GM12878 (cell line): ENCODE data around the gene MCM9. TPM values are rescaled to one million over a fixed set of nuclear protein-coding genes. Genes with fewer than 3 reads are reported as not detected.

Source experiments
- ATF2 ChIP-seq: IDR thresholded peaks from 2 replicates; pipeline ENCODE4 v1.6.1; 2012; ENCODE audit warnings: low read length, inconsistent platforms
- BACH1 ChIP-seq: fragments of 450-650 bp; IDR thresholded peaks from 2 replicates; pipeline ENCODE4 v1.6.1; 2017; ENCODE audit warnings: mild to moderate bottlenecking, borderline replicate concordance
- BHLHE40 ChIP-seq, 2 experiments: fragments of 450-650 bp in 1 of 2; IDR thresholded peaks; 2 replicates each; pipeline ENCODE4 v1.6.1; 2011 to 2017; ENCODE audit warnings: low read depth in 2 of 2, borderline replicate concordance in 1 of 2, improper control_type of control experiment in 1 of 2, low read length in 1 of 2, mild to moderate bottlenecking in 1 of 2
- CEBPB ChIP-seq, 2 experiments: fragments of 150-350 bp in 1 of 2; IDR thresholded peaks; 2 replicates each; pipeline ENCODE4 v1.6.1; 2012 to 2014; ENCODE audit warnings: low read depth in 2 of 2, low read length in 2 of 2, borderline replicate concordance in 1 of 2, inconsistent platforms in 1 of 2
- CHD1 ChIP-seq: IDR thresholded peaks from 2 replicates; pipeline ENCODE4 v1.6.1; 2012; ENCODE audit warnings: low read depth, low read length, improper control_type of control experiment
- EGR1 ChIP-seq, 2 experiments: IDR thresholded peaks; 1 replicate in 1 of 2; 2 replicates in 1 of 2; pipeline ENCODE4 v1.6.1; 2011 to 2012; ENCODE audit warnings: low read depth in 2 of 2, low read length in 2 of 2, borderline replicate concordance in 1 of 2, mild to moderate bottlenecking in 1 of 2, moderate library complexity in 1 of 2
- ESRRA ChIP-seq: IDR thresholded peaks from 2 replicates; pipeline ENCODE4 v1.6.1; 2012; ENCODE audit warnings: mild to moderate bottlenecking, low read length, improper control_type of control experiment
- GATAD2B ChIP-seq: fragments of 450-650 bp; conservative IDR thresholded peaks from 2 replicates; pipeline ENCODE4 v1.6.1; 2017; ENCODE audit warnings: low read depth, mild to moderate bottlenecking, moderate library complexity
- HDGF ChIP-seq: fragments of 450-650 bp; IDR thresholded peaks from 2 replicates; pipeline ENCODE4 v1.6.1; 2016; ENCODE audit warnings: antibody characterized with exemption
- IKZF1 ChIP-seq: fragments of 450-650 bp; conservative IDR thresholded peaks from 2 replicates; pipeline ENCODE4 v1.6.1; 2017; ENCODE audit warnings: antibody characterized with exemption, mild to moderate bottlenecking
- MYB ChIP-seq: fragments of 150-350 bp; IDR thresholded peaks from 2 replicates; pipeline ENCODE4 v1.6.1; 2014; ENCODE audit warnings: mild to moderate bottlenecking, low read depth, low read length, borderline replicate concordance
- NR2C1 ChIP-seq: fragments of 450-650 bp; IDR thresholded peaks from 2 replicates; pipeline ENCODE4 v1.6.1; 2017; ENCODE audit warnings: antibody characterized with exemption, mild to moderate bottlenecking, moderate library complexity
- PKNOX1 ChIP-seq: fragments of 450-650 bp; IDR thresholded peaks from 2 replicates; pipeline ENCODE4 v1.6.1; 2016; ENCODE audit warnings: mild to moderate bottlenecking
- RCOR1 ChIP-seq: conservative IDR thresholded peaks from 2 replicates; pipeline ENCODE4 v1.6.1; 2012; ENCODE audit warnings: low read depth, low read length, improper control_type of control experiment
- RELA ChIP-seq: fragments of 450-650 bp; IDR thresholded peaks from 2 replicates; pipeline ENCODE4 v1.8.0; 2014; ENCODE audit warnings: borderline replicate concordance; ENCODE audit not compliant: partially characterized antibody
- TBL1XR1 ChIP-seq: IDR thresholded peaks from 2 replicates; pipeline ENCODE4 v1.6.1; 2012; ENCODE audit warnings: low read depth, low read length, improper control_type of control experiment
- ZBED1 ChIP-seq: IDR thresholded peaks from 2 replicates; pipeline ENCODE4 v1.6.1; 2016; ENCODE audit warnings: borderline replicate concordance
- ZNF592 ChIP-seq: fragments of 450-650 bp; IDR thresholded peaks from 2 replicates; pipeline ENCODE4 v1.6.1; 2017; ENCODE audit warnings: mild to moderate bottlenecking, moderate library complexity
- ZZZ3 ChIP-seq: IDR thresholded peaks from 2 replicates; pipeline ENCODE4 v1.6.1; 2011; ENCODE audit warnings: low read depth; ENCODE audit not compliant: control insufficient read depth, insufficient read length
- polyA plus RNA-seq, 11 experiments: library from polyadenylated mRNA; depleted of rRNA in 4 of 11; unstranded in 6 of 11; stranded (reverse) in 5 of 11; fragments of >200 nt; fragmentation: Nextera tagmentation in 4 of 11; fragmentation: Illumina TruSeq in 1 of 11; extraction: Ambion mirVana in 4 of 11; extraction: Trizol in 1 of 11; gene quantifications; 1 replicate in 1 of 11; 2 replicates in 10 of 11; pipeline versions ENCODE4 v1.2.1 to v1.2.3, GENCODE V29; 2011 to 2016; ENCODE audit warnings: inconsistent platforms in 2 of 11, missing spikeins in 2 of 11, low read depth in 1 of 11
- total RNA-seq, 4 experiments: library from RNA; depleted of rRNA in 3 of 4; stranded (reverse); fragments of >200 nt in 3 of 4; fragmentation: Illumina TruSeq in 1 of 4; extraction: Trizol in 1 of 4; gene quantifications; 2 replicates each; pipeline versions ENCODE4 v1.2.1 to v1.2.3, GENCODE V29; 2013 to 2021
- TF ChIP-seq, protein P1 (sequence below), 3 experiments: IDR thresholded peaks in 2 of 3; conservative IDR thresholded peaks in 1 of 3; 2 replicates each; pipeline ENCODE4 v1.5.1; 2011; ENCODE audit warnings: low read depth in 3 of 3, low read length in 3 of 3, mild to moderate bottlenecking in 3 of 3, control low read depth in 2 of 3, moderate library complexity in 2 of 3, inconsistent platforms in 1 of 3, mixed read lengths in 1 of 3; ENCODE audit not compliant: control insufficient read depth in 2 of 3, insufficient read depth in 1 of 3; ENCODE audit errors: extremely low read depth in 1 of 3

Gene MCM9
- total and polyA plus RNA-seq, 10 of the 15 experiments (the other 5 are each of a cell fraction or from before 2014, with no cell fraction given), result 3.4 to 18.5 (median 9.7) TPM

GRCh38 chr6:118934461-118935330 is at the start of gene MCM9 (continued):
- TF ChIP-seq BACH1 (peak; percentile 85; the same call in 1 of the 2 replicates), RELA (peak; percentile 60), PKNOX1 (peak; percentile 89), ZZZ3 (no peak), ZBED1 (no peak), CEBPB (IDR thresholded peaks at IDR 0.05; ENCODE audit: borderline replicate concordance in 1 of 2, low read depth in 2 of 2, low read length in 2 of 2) (no peak), GATAD2B (peak; percentile 92; the same call in 1 of the 2 replicates), HDGF (peak; percentile 77), CHD1 (0 out of 2 replicates have a peak, but pooled peaks have one; percentile 40), ESRRA (no peak), ZNF592 (0 out of 2 replicates have a peak, but pooled peaks have one; percentile 35), TBL1XR1 (no peak), IKZF1 (peak; percentile 77), ATF2 (no peak), MYB (no peak), NR2C1 (0 out of 2 replicates have a peak, but pooled peaks have one; percentile 30), EGR1 (IDR thresholded peaks at IDR 0.05; ENCODE audit: borderline replicate concordance in 1 of 2, low read depth in 2 of 2, low read length in 2 of 2) (peak in 1 of 2 experiments; percentile 96; a peak in 2 of 3 replicates), BHLHE40 (IDR thresholded peaks at IDR 0.05; ENCODE audit: borderline replicate concordance in 1 of 2, low read depth in 2 of 2, low read length in 1 of 2) (peak; percentile 13 to 84; a peak in 2 of 4 replicates), RCOR1 (peak; percentile 74; the same call in 1 of the 2 replicates)
- TF ChIP-seq, protein P1, sequence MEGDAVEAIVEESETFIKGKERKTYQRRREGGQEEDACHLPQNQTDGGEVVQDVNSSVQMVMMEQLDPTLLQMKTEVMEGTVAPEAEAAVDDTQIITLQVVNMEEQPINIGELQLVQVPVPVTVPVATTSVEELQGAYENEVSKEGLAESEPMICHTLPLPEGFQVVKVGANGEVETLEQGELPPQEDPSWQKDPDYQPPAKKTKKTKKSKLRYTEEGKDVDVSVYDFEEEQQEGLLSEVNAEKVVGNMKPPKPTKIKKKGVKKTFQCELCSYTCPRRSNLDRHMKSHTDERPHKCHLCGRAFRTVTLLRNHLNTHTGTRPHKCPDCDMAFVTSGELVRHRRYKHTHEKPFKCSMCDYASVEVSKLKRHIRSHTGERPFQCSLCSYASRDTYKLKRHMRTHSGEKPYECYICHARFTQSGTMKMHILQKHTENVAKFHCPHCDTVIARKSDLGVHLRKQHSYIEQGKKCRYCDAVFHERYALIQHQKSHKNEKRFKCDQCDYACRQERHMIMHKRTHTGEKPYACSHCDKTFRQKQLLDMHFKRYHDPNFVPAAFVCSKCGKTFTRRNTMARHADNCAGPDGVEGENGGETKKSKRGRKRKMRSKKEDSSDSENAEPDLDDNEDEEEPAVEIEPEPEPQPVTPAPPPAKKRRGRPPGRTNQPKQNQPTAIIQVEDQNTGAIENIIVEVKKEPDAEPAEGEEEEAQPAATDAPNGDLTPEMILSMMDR (IDR thresholded peaks at IDR 0.05 in 2 of 3, conservative IDR thresholded peaks at IDR 0.05 in 1 of 3; ENCODE audit: control insufficient read depth in 2 of 3, extremely low read depth in 1 of 3, insufficient read depth in 1 of 3, low read depth in 3 of 3, low read length in 3 of 3), result no peak
